Measurements from ENCODE around the gene TTYH1.

DNA sequence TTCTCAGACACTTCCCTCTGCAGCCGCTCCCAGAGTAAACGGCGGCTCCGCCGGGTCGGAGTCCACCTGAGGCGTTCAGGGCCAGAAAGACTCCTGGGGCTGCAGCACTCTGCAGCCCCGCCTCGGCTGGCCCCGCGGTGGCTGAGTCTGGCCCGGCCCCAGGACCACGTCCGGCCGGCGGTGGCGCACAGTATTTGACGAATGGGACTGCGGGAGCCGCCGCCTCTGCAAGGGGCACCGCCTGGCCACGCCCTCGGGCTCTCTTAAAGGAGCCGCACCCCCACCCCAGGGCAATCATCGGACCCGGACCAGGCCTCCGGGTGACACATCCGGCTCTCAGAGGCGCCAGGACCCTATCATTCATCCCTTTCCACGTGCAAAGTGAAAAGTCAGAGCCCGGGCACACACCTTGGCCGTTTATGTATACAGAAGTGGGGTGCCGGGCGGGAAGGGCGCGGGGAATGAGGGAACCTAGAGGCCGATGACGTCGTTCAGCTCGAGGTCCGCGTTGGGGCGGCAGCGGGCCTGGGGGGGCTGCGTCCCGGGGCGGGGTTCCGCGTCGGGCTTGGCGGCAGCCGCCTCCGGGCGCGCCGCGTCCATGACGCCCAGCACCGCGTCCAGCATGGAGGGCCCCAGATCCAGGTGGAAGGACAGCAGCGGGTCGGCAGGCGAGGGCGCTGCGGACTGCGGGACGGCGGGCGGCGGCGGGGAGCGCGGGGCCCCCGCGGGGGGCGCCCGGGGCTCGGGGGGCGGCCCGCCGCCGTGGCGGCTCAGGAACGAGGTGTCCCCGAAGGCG, 49.6 kb downstream of the TTYH1 start:
- TF ChIP-seq RCOR1 (IDR thresholded peaks at IDR 0.05; ENCODE audit: low read depth, low read length) (no peak), SMC3 (IDR thresholded peaks at IDR 0.05) (no peak), JUN (IDR thresholded peaks at IDR 0.05) (peak; percentile 34 to 66; a peak in 4 of 5 replicates), CHD2 (IDR thresholded peaks at IDR 0.05; ENCODE audit: low read length, partially characterized antibody) (no peak), POLR2A (IDR thresholded peaks at IDR 0.05; ENCODE audit: low read length) (peak; percentile 63), MYC (IDR thresholded peaks at IDR 0.05; ENCODE audit: borderline replicate concordance, low read length) (no peak), EP300 (IDR thresholded peaks at IDR 0.05) (no peak), RFX5 (IDR thresholded peaks at IDR 0.05) (0 out of 2 replicates have a peak, but pooled peaks have one; percentile 55), FOXS1 (CRISPR knock-in tag; IDR thresholded peaks at IDR 0.05) (no peak), RAD21 (conservative IDR thresholded peaks at IDR 0.05 in 1 of 2, IDR thresholded peaks at IDR 0.05 in 1 of 2) (no peak)
- TF ChIP-seq, protein P1, sequence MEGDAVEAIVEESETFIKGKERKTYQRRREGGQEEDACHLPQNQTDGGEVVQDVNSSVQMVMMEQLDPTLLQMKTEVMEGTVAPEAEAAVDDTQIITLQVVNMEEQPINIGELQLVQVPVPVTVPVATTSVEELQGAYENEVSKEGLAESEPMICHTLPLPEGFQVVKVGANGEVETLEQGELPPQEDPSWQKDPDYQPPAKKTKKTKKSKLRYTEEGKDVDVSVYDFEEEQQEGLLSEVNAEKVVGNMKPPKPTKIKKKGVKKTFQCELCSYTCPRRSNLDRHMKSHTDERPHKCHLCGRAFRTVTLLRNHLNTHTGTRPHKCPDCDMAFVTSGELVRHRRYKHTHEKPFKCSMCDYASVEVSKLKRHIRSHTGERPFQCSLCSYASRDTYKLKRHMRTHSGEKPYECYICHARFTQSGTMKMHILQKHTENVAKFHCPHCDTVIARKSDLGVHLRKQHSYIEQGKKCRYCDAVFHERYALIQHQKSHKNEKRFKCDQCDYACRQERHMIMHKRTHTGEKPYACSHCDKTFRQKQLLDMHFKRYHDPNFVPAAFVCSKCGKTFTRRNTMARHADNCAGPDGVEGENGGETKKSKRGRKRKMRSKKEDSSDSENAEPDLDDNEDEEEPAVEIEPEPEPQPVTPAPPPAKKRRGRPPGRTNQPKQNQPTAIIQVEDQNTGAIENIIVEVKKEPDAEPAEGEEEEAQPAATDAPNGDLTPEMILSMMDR (IDR thresholded peaks at IDR 0.05), result no peak
- TF ChIP-seq, protein P2, sequence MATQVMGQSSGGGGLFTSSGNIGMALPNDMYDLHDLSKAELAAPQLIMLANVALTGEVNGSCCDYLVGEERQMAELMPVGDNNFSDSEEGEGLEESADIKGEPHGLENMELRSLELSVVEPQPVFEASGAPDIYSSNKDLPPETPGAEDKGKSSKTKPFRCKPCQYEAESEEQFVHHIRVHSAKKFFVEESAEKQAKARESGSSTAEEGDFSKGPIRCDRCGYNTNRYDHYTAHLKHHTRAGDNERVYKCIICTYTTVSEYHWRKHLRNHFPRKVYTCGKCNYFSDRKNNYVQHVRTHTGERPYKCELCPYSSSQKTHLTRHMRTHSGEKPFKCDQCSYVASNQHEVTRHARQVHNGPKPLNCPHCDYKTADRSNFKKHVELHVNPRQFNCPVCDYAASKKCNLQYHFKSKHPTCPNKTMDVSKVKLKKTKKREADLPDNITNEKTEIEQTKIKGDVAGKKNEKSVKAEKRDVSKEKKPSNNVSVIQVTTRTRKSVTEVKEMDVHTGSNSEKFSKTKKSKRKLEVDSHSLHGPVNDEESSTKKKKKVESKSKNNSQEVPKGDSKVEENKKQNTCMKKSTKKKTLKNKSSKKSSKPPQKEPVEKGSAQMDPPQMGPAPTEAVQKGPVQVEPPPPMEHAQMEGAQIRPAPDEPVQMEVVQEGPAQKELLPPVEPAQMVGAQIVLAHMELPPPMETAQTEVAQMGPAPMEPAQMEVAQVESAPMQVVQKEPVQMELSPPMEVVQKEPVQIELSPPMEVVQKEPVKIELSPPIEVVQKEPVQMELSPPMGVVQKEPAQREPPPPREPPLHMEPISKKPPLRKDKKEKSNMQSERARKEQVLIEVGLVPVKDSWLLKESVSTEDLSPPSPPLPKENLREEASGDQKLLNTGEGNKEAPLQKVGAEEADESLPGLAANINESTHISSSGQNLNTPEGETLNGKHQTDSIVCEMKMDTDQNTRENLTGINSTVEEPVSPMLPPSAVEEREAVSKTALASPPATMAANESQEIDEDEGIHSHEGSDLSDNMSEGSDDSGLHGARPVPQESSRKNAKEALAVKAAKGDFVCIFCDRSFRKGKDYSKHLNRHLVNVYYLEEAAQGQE (IDR thresholded peaks at IDR 0.05), result peak; percentile 15; the same call in 1 of the 2 replicates
- TF ChIP-seq, protein P3, sequence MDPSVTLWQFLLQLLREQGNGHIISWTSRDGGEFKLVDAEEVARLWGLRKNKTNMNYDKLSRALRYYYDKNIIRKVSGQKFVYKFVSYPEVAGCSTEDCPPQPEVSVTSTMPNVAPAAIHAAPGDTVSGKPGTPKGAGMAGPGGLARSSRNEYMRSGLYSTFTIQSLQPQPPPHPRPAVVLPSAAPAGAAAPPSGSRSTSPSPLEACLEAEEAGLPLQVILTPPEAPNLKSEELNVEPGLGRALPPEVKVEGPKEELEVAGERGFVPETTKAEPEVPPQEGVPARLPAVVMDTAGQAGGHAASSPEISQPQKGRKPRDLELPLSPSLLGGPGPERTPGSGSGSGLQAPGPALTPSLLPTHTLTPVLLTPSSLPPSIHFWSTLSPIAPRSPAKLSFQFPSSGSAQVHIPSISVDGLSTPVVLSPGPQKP (IDR thresholded peaks at IDR 0.05; ENCODE audit: low read depth, low read length), result no peak
